A549 treated with AZD2906 at 1 μM for 4 hours (cell line): ENCODE data around the gene CDH4. TPM values are rescaled to one million over a fixed set of nuclear protein-coding genes. Genes with fewer than 3 reads are reported as not detected.

Experiments
- total RNA-seq: library from RNA; stranded (reverse); fragments of 200-300 nt; extraction: Qiagen RNA extraction; gene quantifications from 5 replicates; pipeline ENCODE4 v1.2.3, GENCODE V29; 2022

Gene CDH4
- total RNA-seq: 6.0 to 9.0 TPM (median 7.9 TPM) in 5 replicates

DNA sequence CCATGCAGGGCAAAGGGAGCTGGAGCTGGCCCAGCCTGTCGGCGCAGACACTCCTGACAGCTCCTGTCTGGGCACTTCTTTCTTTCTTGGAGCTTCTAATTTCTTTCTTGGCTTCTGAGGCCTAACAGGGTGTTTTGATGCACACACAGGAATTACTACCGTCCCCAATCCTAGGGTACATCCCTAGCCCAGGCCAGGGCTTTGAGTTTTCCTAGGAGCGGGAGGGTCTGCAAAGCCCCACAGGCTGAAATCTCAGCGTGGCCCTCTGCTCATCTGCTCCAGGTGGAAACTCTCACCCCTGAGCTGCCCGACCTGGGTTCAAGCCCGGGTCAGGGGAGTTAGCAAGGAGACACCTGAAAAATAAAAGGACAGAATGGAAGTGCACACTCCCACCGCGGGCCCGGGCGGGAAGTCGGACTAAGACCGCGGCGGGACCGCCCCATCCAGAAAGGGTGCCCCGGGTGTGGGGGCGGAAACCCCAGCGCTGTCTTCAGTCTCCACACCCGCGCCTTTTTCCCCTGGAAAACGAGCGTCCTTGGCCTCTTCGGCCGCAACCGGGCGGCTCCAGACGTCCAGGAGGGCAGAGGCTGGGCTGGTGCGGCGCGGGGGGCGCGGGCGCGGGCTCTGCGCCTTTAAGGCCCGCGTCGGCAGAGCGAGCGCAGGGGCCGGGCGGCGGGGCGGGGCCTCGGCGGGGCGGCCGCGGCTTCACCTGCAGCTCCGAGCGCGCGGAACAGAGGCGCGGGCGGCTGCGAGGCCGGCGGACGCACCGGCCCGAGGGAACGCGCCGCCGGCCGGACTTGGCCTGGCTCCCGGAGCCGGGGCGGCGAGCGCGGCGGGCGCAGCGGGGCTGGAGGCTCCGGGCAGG lies at the start of gene CDH4:
Gene CDH4 (plus strand): TSS at position 733 of the 865 bp plus-strand sequence.

